Spinal cord (tissue), 10 donors: ENCODE data around the gene AGPS. TPM values are rescaled to one million over a fixed set of nuclear protein-coding genes. Genes with fewer than 3 reads are reported as not detected.
"Not testable (repeated sequence)": the region's sequence is repeated elsewhere in the genome, so short reads cannot be mapped to it uniquely, and the experiment has no call there.

Source experiments
- DNase-seq, 6 donors: peaks; one replicate each; pipeline versions ENCODE4 v3.0.0 to v3.0.0-alpha.2; 2013 to 2015; ENCODE audit warnings: low spot score in 6 of 6, low read depth in 4 of 6
- H3K27ac ChIP-seq: one replicate; pipeline ENCODE4 v1.5.1; 2013; ENCODE audit warnings: low read depth, low read length, control low read depth
- H3K27me3 ChIP-seq: one replicate; pipeline ENCODE4 v1.6.1; 2013; ENCODE audit warnings: low read length; ENCODE audit not compliant: control insufficient read depth, insufficient read depth
- H3K36me3 ChIP-seq: one replicate; pipeline ENCODE4 v1.6.1; 2013; ENCODE audit warnings: low read length; ENCODE audit not compliant: control insufficient read depth, insufficient read depth
- H3K4me1 ChIP-seq: one replicate; pipeline ENCODE4 v1.6.1; 2013; ENCODE audit warnings: low read length; ENCODE audit not compliant: control insufficient read depth, insufficient read depth
- H3K4me3 ChIP-seq: one replicate; pipeline ENCODE4 v1.5.1; 2013; ENCODE audit warnings: low read depth, low read length, control low read depth
- H3K9me3 ChIP-seq: one replicate; pipeline ENCODE4 v1.6.1; 2013; ENCODE audit warnings: low read length; ENCODE audit not compliant: control insufficient read depth, insufficient read depth
- whole genome bisulfite sequencing: methylation state at CpG from one replicate; pipeline ENCODE4 v1.1.5; 2013; ENCODE audit warnings: missing lambda C conversion rate; ENCODE audit not compliant: insufficient coverage; 5-methylcytosine and 5-hydroxymethylcytosine counted together
- polyA plus RNA-seq, 2 donors: library from polyadenylated mRNA; unstranded; fragments of 120-200 nt; gene quantifications; one replicate each; pipeline ENCODE4 v1.2.1, GENCODE V29; 2013; ENCODE audit not compliant: insufficient read length in 2 of 2
- total RNA-seq, 2 donors: library from RNA; depleted of rRNA in 1 of 2; stranded (reverse); fragments of 120-200 nt in 1 of 2; fragments of >200 nt in 1 of 2; gene quantifications; one replicate each; pipeline versions ENCODE4 v1.2.3 to v1.2.4, GENCODE V29; 2013 to 2014
- donor health status: healthy.

AGPS gene
- total and polyA plus RNA-seq, 4 donors, result 27.0 to 72.7 (median 39.5) TPM

DNA sequence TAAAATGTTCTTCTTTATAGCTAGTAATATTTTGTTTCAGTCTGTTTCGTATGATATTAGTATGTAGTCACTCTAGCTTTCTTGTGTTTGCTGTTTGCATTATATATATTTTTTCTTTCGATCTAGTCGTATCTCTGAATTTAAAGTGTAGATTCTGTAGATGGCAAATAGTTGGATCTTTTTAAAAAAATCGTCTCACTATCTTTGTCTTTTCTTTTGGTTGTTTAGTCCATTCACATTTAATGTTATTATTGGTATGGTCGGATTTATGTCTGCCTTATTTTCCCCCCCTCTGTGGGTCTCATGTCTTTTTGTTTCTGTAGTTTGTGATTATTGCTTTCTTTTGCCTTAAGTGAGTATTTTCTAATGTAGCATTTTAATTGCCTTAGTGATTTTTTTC is 84.3 kb downstream of the AGPS start:
- Histone ChIP-seq H3K9me3 (peaks cover 2% of the 10 kb centered on the region), H3K4me3 (no peak overlapping the region), H3K4me1 (no peaks in the 10 kb centered on the region), H3K36me3 (no peaks in the 10 kb centered on the region), H3K27me3 (no peaks in the 10 kb centered on the region), H3K27ac (no peak overlapping the region)
- no peak for DNase-seq
- no CpG with 5 or more reads among the region's 5 CpGs for WGBS

DNA sequence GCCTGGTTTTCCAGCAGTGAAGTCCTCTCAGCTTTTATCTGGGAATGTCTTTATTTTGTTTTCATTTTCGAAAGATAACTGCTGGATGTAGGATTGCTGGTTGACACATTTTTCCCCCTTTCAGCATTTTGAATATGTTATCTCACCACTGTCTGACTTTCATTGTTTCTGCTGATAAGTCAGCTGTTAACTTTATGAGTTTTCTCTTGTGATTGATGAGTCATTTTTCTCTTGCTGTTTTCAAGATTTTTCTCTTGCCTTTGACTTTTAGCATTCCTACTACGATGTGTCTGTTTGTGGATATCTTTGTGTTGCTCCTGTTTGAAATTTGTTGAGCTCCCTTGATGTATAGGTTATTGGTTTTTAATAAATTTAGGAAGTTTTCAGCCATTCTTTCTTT is 85.5 kb downstream of the AGPS start:
- Histone ChIP-seq H3K9me3 (no peaks in the 10 kb centered on the region), H3K27me3 (no peaks in the 10 kb centered on the region)
- WGBS, result no CpG with 5 or more reads among the region's 2 CpGs

DNA sequence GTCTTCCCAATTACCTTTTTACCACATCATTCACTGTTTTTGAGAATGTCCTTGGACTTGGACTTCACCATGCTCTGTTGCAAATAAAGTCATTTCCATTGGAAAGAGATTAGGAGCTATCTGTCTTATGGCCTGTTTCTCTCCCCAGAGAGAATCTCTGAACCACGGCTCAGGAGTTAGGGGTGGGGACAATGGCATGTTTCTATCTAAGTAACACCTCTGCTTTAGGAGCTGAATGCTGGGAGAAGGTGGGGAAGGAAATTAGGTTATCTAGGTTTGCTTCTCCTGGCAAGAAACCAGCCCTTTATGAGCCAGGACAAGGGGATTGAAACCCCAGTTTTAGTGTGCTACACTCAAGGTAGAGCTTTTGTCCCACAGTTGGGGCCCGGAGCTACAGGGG is 86.3 kb downstream of the AGPS start:
- H3K27me3 ChIP-seq, result no peaks in the 10 kb centered on the region
- no peaks in the 10 kb centered on the region for H3K36me3 ChIP-seq
- H3K9me3 ChIP-seq, result no peaks in the 10 kb centered on the region
- no peak overlapping the region for H3K27ac ChIP-seq
- H3K4me3 ChIP-seq, result no peak overlapping the region
- DNase-seq, result no peak
- H3K4me1 ChIP-seq, result no peaks in the 10 kb centered on the region
- WGBS, result no CpG with 5 or more reads among the region's 2 CpGs

More for the DNA sequence above, 85.5 kb downstream of the AGPS start:
- no peaks in the 10 kb centered on the region for H3K36me3 ChIP-seq
- H3K4me3 ChIP-seq, result no peak overlapping the region
- H3K4me1 ChIP-seq, result no peaks in the 10 kb centered on the region
- no peak overlapping the region for H3K27ac ChIP-seq
- no peak for DNase-seq

GRCh38 chr2:177482195-177482594 is 89.6 kb downstream of the AGPS start:
- Histone ChIP-seq H3K4me3 (no peak overlapping the region), H3K9me3 (no peaks in the 10 kb centered on the region), H3K36me3 (no peaks in the 10 kb centered on the region), H3K27ac (no peak overlapping the region), H3K4me1 (no peaks in the 10 kb centered on the region), H3K27me3 (no peaks in the 10 kb centered on the region)
- no peak for DNase-seq

DNA sequence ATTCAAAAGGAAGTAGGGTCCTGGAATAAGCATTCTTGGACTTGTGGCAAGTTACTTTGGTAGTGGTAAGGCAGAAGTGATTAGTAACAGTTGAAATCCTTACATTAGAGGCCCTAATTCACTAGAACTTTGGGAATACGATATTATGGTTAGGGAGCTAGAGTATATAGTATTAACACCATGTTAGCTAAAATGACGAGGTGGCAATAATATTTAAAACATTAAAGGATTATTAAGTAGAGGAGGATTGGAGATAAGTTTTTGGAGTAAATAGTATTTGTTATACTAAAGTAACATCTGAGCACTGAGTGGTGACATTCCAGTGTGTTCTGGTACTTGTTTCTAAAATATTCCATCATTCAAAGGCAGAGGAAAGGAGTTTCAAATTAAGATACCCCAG is 91.0 kb downstream of the AGPS start:
- Histone ChIP-seq H3K4me1 (no peaks in the 10 kb centered on the region), H3K9me3 (no peaks in the 10 kb centered on the region), H3K27ac (no peak overlapping the region), H3K36me3 (no peaks in the 10 kb centered on the region), H3K27me3 (no peaks in the 10 kb centered on the region), H3K4me3 (no peak overlapping the region)
- DNase-seq, result no peak
- no CpG with 5 or more reads among the region's 2 CpGs for WGBS

DNA sequence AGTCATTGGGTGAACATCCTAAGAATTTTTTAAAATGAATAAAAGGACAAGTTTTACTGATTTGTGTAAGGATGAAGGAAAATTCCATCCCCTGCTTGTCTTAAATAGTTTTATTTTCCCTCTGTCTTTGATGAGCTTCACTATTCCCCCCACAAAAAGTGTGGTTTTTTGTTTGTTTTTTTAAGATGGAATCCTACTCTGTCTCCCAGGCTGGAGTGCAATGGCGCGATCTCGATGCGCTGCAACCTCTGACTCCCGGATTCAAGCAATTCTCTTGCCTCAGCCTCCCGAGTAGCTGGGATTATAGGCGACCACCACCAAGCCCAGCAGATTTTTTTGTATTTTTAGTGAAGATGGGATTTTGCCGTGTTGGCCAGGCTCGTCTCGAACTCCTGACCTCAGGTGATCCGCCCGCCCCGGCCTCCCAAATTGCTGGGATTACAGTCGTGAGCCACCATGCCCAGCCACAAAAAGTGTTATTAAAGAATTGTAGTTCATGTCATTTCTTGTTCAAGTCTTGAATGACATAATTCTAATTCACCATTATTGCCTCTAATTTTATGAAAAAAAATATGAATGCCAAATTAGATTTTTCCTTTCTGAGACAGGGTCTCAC is 91.7 kb downstream of the AGPS start:
- no peaks in the 10 kb centered on the region for H3K4me1 ChIP-seq
- H3K4me3 ChIP-seq, result no peak overlapping the region
- no peaks in the 10 kb centered on the region for H3K27me3 ChIP-seq
- 97% methylated on average over 5 of the region's 14 CpGs for WGBS
- H3K9me3 ChIP-seq, result no peaks in the 10 kb centered on the region
- H3K36me3 ChIP-seq, result no peaks in the 10 kb centered on the region
- no peak overlapping the region for H3K27ac ChIP-seq
- DNase-seq, result no peak

DNA sequence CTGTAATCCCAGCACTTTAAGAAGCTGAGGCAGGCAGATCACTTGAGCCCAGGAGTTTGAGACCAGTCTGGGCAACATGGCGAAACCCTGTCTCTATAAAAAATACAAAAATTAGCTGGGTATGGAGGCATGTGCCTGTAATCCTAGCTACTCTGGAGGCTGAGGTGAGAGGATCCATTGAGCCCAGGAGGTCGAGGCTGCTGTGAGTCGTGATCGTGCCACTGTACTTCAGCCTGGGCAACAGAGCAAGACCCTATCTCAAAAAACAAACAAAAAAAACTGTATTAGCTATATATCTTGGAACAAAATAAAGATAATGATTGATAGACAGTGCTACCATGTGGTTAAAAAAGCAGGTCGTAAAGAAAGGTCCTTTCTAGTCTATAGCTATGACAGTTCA is 93.1 kb downstream of the AGPS start:
- no CpG with 5 or more reads among the region's 5 CpGs for WGBS
- H3K4me1 ChIP-seq, H3K9me3 ChIP-seq, DNase-seq, H3K27ac ChIP-seq, H3K27me3 ChIP-seq, H3K36me3 ChIP-seq, H3K4me3 ChIP-seq: not testable (repeated sequence)

DNA sequence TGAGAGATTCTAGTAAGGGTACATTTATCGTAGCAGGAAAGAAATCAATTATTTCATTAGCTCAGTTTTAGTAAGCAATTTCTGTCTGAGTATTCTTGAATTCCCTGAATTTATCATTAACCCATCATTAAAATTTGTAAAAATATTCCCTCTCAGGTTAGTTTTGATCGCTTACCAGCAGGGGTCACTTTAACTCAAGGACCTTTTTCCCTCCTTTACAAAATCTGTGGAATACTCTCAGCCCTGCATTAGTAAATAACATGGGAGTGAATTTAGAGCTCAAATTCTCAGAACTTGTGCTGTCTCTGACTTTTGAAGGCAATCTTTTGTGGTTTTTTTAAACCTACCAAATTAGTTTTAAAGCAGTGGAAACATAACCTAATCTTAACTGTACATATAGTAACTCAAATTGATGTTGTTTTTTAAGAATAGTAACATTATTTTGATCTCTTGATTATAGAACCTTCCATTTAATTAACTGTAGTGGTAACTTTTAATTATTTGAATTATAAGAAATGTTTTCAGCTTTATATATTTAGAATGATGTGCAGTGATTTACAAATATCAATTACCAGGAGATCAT is 97.2 kb downstream of the AGPS start:
- DNase-seq, result peak; percentile 22 to 87 (median 41)
- Histone ChIP-seq H3K4me1 (no peaks in the 10 kb centered on the region), H3K36me3 (no peaks in the 10 kb centered on the region), H3K27ac (no peak overlapping the region), H3K9me3 (no peaks in the 10 kb centered on the region), H3K4me3 (no peak overlapping the region), H3K27me3 (no peaks in the 10 kb centered on the region)
- 17% methylated on average over 1 of the region's 2 CpGs for WGBS

DNA sequence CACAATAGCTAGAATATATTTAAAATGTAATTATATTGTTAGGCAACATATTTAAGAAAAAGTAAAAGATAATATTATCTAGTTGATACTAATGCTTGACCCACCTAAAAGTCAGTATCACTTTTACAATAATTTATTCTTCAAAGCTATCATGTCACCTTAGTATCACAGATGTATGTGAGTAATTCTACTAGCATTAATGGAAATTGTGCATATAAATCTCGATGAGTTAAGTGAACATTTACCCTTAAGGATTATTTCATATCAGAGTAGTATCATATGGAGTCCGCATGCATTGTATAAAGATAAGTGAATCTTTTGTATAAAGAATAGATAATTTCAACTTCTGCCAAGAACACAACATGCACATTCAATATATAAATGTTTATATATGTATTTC is 103.4 kb downstream of the AGPS start:
- no peaks in the 10 kb centered on the region for H3K36me3 ChIP-seq
- H3K9me3 ChIP-seq, result no peaks in the 10 kb centered on the region
- no peaks in the 10 kb centered on the region for H3K27me3 ChIP-seq
- no peak for DNase-seq
- WGBS, result no CpG with 5 or more reads among the region's 2 CpGs
- no peak overlapping the region for H3K4me3 ChIP-seq
- no peaks in the 10 kb centered on the region for H3K4me1 ChIP-seq
- no peak overlapping the region for H3K27ac ChIP-seq

DNA sequence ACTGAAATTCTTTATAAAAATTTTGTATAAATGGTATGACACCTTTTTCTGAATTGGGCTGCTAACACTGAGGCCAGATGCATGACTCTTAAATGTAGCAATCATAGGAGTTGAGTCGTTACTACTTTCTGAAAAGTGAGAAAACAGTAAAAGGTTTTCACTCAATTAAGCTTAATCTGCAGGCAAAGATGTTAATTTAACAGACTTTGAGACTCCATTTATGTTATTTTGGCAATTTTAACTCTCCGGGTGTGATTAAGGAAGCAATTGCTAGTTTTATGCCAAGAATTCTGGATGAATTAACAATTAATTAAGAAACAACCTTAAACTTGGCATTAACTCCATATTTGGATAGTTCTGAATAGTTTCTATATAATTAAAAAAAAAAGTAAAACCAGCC is 104.3 kb downstream of the AGPS start:
- WGBS, result no CpG with 5 or more reads among the region's 2 CpGs
- Histone ChIP-seq H3K4me3 (no peak overlapping the region), H3K36me3 (no peaks in the 10 kb centered on the region), H3K27ac (no peak overlapping the region), H3K9me3 (no peaks in the 10 kb centered on the region), H3K4me1 (no peaks in the 10 kb centered on the region), H3K27me3 (no peaks in the 10 kb centered on the region)
- DNase-seq, result peak in 2 of 6 donors; percentile 16 to 59
